Adrenal gland (tissue), 5 donors: ENCODE results near the gene BEND2.

Experiments
- CTCF ChIP-seq, 6 experiments: fragments of 450-650 bp in 4 of 6; fragments of 200-600 bp in 2 of 6; sonication (generic) in 1 of 6; IDR thresholded peaks; 1 replicate in 5 of 6; 2 replicates in 1 of 6; pipeline versions ENCODE4 v1.5.1 to v1.8.0; 2016 to 2021; ENCODE audit warnings: antibody characterized with exemption in 6 of 6, mild to moderate bottlenecking in 2 of 6, moderate library complexity in 1 of 6
- POLR2A ChIP-seq, 2 donors: fragments of 450-650 bp; IDR thresholded peaks; one replicate each; pipeline ENCODE4 v1.6.1; 2017; ENCODE audit warnings: antibody characterized with exemption in 2 of 2, mild to moderate bottlenecking in 2 of 2, moderate library complexity in 1 of 2
- donor health status: DM: no; HTN: no; CAD: no.

- TF ChIP-seq POLR2A (IDR thresholded peaks at IDR 0.05) (no peak), CTCF (IDR thresholded peaks at IDR 0.05) (no peak)
Measured at GRCh38 chrX:18252644-18253359, 32.1 kb upstream of the BEND2 start.
